Activated CD4-positive, CD25-positive, alpha-beta regulatory T cell treated with anti-CD3 and anti-CD28 coated beads, Interleukin-2, amount 50 U/mL, for 72 hours (primary cell): ENCODE measurements around the gene CFI.

Experiments
- DNase-seq: peaks from one replicate; pipeline ENCODE4 v3.0.0; 2021

The CFI gene

DNA sequence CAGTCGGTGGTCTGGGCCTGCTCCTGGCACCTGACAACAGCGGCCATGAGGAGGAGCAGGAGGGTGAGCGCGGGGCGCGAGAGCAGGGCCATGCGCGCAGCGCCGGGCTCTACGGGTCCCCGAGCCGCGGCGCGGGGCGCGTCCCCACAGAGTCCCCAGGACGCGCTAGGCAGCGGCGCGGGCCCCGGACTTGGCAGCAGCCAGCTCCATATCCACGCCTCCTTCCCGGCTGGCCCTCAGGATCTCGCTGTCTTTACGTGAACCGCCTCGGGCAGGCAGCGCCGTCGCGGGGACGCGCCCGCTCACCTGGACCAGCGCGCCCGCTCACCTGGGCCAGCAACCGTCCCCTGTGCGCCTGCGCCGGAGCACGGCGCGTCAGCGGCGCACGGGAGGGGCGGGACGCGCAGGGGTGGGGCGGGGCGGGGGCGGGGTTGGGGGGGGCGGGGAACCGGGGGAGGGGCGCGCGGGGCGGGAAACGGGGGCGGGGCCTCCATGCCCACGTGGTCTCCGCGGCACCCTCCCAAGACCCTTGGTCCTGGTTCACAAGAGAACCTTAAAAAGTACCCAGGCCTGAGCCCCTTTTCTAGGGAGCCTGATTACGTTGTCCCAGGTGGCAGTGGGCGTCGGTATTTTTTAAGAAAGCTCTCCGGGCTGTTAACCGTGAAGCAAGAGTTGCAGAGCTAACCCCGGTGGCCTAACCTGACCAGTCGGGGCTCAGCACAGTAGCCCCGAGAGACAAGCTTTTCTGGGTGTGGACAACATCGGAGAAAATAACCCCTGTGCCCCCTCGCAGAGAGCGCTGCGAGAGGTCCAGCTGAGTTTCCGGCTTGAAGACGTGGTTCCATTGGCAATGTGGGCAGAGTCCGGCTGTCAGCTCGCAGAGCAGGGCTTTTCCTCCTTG, 71.8 kb downstream of the CFI start, which contains the start of gene PLA2G12A:
PLA2G12A (minus strand) TSS at position 353 of the 901 bp plus-strand sequence; CDS start at position 92, 261 bp downstream.
- peak; percentile 79 for DNase-seq

DNA sequence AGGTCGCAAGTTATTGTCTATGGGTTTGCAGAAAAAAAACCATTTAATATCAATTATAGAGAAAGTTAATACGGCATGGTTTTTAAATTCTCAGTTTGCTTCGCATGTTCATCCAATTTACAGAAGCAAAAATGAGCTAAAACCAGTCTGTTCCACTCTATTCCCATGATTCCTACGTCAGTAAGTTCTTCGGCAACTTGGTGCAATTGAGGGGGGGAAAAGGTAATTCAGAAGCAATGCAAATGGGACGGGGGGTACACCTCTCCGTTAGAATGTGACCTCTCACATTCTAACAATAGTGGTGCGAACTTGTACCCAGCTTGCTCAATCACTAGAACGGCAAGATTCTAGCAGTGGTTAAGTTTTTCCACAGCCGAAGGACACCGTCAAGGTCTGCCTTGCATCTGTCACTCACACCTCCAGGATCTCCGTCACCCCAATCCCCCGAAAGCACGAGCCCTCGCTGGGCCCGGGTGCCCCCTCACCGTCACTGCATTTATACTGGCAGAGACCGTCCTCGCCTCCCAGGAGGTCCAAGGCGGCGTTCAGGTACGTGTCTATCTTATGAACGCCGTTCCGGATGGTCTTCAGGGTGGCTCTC, 72.6 kb downstream of the CFI start:
- DNase-seq = no peak

DNA sequence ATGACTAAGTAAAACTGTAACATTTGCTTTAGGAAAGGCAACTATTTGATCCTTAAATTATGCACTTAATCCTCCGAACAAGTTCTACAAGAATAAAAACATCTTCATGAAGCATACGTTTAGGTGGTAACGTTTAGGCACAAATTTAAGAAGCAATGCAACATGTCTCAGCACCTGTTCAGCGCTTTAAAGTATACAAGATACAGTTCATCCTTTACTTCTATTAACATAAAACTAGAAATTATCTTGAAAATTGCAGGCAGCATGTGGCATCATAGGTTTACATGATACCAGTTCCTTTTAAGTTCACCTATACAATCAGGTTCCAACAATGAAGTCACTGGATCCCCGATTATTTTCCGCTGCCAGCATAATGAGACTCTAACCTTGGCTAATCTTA, 73.4 kb downstream of the CFI start:
- DNase-seq = no peak

DNA sequence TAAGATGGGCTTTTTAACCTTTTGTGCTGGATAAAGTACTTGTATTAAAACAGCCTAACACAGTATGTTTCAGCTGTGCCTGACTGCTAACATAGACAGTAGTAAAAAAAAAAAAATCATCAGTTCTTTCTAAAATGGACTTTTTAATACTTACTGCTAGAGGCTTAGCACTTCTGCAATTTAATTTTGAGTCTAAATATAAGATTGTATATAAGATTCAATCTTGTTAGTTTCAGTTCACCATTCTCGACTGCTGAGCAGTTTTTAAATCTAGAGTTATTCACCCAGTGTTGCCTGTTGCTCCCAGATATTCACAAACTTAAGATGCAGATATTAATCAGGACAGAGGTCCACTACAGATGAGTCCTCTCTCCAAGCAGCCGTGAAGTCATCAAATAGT, 78.7 kb downstream of the CFI start:
- no peak for DNase-seq

DNA sequence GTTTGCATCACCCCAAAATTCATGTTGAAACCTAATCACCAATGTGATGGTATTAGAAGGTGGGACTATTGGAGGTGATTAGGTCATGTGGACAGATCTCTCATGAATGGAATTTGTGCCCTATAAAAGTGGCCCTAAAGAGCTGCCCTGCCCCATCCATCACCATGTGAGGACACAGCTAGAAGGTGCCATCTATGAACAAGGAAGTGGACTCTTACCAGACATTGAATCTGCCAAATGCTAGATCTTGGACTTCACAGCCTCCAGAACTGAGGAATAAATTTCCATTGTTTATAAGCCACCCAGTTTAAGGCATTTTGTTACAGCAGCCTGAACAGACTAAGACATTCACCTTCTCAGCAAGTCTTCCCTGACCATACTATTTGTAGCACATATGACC, 79.4 kb downstream of the CFI start:
- DNase-seq = no peak

DNA sequence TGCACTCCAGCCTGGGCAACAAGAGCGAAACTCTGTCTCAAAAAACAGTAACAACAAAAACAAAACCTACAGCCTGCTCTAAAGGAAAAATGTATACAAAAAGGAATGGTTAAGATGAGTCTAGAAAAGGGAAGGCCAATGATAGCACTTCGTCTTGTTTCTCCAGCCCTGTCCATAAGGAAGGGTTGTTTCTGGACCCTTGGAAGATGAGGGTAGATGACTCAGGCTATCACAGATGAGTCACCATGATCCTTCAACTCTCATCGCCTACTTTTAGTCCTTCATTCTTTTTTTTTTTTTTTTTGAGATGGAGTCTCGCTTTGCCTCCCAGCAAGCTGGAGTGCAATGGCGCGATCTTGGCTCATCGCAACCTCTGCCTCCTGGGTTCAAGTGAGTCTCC, 80.8 kb downstream of the CFI start:
- DNase-seq = no peak

DNA sequence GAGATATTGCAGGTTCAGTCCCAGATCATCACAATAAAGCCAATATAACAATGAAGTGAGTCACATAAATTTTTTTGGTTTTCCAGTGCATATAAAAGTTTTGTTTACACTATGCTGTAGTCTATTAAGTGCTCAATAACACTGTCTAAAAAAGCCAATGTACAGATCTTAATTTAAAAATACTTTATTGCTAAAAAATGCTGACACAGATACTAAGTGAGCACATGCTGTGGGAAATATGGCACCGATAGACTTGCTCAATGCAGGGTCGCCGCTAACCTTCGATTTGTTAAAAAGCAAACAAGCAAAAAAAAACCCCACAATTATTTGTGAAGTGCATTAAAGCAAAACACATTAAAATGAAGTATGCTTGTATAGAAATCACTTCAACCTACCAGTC, 82.2 kb downstream of the CFI start:
- no peak for DNase-seq

DNA sequence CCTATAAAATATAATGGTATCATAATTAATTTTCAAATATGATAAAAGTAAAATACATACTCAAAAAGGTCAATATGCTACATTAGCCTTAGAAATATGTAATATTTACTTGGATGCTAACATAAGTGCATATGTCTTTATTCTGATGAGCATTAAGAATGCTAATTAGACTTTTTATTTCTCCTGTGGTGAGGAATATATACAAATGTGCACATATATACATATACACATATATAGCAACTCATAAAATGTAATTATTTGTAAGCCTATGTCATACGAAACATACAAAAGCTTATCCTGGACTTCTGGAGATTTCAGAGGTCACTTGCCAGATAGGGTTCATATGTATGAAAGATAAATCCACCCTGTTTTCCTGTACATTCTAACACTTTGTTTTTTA, 83.0 kb downstream of the CFI start:
- DNase-seq = no peak

DNA sequence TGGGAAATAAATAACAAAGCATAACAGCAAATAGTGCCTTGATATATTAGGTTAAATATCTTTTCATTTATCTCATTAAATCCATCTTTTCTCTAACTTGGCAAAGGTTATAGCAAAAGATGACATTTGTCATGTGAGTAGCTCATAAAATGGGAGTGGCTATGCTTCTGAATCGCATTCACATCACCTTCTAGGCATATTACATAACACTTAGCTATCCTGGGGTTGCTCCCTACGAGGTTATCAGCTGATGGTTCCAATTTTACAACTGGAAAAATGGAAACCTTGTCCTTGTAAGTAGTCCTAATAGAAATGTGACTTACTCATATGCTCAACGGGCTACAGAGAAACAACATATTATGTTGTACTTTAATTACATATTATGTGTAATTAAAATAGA, 88.3 kb downstream of the CFI start:
- no peak for DNase-seq

DNA sequence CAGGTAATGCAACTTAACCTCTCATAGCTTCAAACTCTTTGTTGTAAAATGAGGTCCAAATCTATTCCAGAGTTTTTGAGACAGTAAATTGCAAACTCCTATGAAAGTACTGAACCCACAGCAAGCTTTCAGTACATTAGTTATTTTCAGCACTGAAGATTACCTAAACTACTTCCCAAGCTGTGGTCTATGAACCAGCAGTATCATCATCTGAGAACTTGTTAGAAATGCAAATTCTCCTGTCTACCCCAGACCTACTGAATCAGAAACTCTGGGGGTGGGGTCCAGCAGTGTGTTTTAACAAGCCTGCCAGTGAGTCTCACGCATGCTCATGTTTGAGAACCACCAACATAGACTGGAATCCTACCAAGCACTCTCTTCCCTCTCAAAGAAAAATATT, 92.8 kb downstream of the CFI start:
- no peak for DNase-seq

DNA sequence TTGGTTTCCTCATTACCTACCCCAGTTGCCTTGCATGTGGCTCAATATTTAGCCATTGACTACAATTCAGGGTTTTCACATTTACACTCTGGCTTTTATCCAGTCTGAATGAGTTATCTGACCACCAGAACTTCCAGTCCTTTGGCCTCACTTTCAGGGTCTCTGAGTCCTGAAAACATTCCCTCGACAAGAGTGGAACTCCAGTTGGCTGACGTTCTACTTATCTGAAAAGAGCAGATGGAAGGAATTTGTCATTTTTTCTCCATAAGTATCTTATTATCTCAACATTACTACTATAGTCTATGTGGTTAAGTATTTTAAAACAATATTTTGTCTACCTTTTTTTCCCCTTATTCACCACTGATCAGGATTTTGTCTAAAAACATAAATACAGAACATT, 93.4 kb downstream of the CFI start:
- no peak for DNase-seq

DNA sequence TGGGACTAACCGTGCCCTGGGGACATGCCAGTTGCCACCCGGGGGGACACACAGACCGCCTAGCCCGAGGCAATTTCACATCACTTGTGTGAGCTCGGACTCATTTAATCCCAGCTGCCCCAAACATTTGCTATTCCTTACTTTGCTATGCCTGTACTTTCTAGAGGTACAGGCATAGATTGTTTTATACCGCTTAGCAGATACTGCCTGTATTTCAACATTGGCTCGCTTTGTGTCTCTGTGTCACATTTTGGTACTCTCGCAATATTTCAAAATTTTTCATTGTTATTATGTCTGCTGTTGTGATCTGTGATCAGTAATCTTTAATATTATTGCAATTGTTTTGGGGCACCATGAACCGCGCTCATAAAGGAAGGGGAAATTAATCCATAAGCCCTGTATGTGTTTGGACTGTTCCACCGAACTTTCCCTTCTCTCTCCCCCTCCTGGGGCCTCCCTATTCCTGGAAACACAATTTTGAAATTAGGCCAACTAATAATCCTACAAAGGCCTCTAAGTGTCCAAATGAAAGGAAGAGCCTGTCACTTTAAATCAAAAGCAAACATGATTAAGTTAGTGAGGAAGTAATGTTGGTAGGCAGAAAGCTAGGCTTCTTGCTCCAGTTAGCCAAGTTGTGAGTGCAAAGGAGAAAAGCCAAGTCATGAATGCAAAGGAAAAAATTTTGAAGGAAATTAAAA, 98.0 kb downstream of the CFI start:
- no peak for DNase-seq

DNA sequence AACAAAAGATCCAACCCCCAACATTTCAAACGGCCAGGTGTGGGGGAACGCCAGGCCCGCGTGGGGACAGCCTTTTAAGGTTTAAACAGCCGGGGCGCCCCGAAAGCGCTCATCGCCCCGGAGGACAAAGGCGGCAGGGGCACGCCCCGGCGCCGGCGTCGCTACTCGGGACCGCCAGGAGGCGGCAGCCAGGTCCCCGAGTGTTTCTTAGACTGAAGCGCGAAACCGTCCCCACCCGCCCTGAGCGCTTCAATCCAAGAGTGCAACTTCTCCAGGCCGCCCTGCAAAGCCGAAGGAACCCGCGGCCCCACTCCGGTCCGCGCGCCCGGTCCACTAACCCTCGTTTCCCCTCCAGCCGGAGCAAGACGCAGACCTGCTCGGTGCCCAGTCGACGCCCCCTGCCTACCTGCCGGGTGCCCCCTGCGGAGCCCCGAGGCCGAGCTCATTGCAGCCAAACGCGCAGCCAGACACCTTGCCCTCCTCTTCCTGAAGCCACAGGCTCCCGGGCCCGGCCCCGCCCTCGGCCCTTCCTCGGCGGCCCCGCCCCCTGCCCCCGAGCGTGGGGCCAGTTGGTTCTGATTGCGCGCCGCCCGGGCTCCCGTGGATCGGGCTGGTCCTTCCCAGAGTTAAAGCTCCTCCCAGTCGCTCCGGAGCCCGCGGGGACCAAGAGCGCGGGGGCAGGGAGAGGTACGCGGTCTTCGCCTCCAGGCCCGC, 98.7 kb downstream of the CFI start, which contains the start of gene CASP6:
CASP6 (minus strand) TSS at position 496 of the 714 bp plus-strand sequence; CDS start at position 446, 50 bp downstream.
- DNase-seq = peak; percentile 75

DNA sequence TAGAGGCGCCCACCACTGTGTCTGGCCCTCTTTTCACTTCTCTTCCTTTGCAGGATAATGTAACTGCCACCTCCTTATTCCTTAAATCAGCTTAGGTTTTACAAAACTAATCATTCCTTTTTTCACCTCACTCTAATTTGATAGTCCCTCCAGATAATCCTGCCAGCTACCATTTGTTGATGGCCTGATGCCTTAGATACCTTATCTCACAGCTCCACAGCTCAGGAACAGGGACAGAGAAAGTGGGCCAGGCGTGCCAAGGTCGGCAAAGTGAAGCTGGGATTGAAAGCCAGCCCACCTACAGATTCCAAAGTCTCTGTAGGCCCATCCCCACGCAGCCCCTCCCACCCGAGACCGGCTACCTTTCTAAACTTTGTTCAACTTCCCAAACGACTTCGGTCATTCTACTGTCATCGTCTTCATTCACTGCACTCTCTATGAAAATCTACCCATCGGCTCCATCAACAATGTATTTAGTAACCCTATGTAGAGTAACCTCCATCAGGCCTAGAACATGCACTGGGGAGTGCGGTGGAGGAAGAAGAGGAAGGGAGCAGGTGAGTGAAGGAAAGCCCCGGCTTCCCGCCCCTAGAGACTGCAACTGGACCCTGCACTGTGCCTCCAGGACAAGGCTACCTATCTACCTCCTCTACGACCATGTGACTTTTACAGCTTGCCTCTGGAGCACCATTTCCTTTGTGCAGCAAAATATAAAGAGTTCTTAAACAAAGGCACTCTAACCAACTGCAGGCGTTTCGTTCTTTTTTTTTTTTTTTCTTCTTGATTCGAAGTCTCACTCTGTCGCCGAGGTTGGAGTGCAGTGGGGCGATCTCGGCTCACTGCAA, 100.0 kb downstream of the CFI start:
- DNase-seq = no peak

DNA sequence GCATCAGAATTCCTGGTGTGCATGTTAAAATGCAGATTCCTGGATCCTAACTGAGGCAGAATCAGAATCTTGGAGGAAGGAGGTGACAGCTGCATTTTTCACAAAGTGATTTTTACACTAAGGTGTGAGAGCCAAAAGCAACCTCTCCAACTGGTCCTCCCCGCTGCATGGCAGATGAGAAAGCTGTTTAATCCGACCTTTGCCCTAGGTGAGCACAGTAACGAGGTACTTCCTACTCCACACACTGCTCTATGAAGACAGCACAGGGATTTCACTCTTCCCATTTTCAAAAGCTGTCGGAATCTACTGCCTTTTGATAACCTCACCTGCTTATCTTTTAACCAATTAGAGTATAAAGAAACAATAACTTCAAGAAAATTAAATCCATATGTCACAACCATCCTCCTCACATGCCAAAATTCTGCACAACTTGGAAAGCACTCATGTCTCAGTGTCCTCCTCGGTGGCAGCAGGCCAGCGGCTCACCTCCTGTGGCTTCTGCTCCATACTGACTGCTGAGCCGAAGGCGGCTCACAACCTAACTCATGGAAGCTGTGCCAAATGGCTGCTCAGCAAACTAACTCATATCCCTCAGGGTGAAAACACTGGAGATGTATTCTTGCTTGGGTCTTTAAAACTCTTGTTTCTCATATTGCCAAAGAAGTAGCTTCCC, 102.1 kb downstream of the CFI start:
- DNase-seq = no peak

DNA sequence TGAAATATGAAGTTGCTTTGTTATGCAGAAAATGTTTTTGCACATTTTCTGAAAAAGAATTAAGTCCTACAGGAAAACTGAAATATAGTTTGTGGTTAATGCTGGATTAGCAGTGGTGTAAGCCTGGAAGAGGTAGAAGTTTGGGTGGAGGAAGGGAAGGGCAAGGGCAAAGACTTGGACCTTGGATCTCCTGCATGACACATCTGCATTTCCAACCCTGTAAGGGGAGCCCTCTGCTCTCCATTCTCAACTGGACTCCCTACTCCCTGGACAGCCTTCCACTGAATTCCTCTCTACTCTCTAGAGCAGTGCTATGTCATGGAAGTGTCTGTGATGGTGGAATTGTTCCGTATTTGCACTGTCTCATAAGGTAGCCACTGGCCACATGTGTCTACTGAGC, 103.1 kb downstream of the CFI start:
- no peak for DNase-seq

DNA sequence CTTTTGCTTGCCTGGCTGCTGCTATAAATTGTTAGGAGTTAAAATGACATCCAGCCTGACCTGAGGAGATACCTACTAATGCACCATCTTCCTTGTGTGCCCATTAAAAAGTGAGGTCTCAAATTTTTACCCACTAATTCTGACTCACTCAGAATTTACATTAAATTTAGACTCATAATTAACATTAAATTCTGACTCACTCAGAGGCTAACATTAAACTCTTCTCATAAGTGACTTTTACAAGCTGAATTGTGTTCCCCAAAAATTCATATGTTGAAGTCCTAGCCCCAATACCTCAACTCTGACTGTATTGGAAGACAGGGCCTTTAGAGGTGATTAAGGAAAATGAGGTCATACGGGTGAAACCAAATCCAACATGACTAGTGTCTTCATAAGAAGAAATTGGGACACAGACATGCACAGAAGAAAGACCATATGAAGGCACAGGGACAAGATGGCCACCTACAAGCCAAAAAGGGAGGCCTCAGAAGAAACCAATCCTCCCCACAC, 110.3 kb downstream of the CFI start:
- no peak for DNase-seq
